GM19397 (cell line): Measurements from ENCODE around the gene ULBP2.
"Not testable (repeated sequence)": the region's sequence is repeated elsewhere in the genome, so short reads cannot be mapped to it uniquely, and the experiment has no call there.

Experiments used
- ATAC-seq: cut with Tn5 transposase; IDR thresholded peaks from one replicate; pipeline ENCODE4 v1.9.1; 2021; ENCODE audit warnings: mild to moderate bottlenecking, moderate library complexity; ENCODE audit not compliant: unreplicated experiment

The ULBP2 gene

GRCh38 chr6:149908480-149908879 lies 33.3 kb upstream of the ULBP2 start:
- ATAC-seq = not testable (repeated sequence)

DNA sequence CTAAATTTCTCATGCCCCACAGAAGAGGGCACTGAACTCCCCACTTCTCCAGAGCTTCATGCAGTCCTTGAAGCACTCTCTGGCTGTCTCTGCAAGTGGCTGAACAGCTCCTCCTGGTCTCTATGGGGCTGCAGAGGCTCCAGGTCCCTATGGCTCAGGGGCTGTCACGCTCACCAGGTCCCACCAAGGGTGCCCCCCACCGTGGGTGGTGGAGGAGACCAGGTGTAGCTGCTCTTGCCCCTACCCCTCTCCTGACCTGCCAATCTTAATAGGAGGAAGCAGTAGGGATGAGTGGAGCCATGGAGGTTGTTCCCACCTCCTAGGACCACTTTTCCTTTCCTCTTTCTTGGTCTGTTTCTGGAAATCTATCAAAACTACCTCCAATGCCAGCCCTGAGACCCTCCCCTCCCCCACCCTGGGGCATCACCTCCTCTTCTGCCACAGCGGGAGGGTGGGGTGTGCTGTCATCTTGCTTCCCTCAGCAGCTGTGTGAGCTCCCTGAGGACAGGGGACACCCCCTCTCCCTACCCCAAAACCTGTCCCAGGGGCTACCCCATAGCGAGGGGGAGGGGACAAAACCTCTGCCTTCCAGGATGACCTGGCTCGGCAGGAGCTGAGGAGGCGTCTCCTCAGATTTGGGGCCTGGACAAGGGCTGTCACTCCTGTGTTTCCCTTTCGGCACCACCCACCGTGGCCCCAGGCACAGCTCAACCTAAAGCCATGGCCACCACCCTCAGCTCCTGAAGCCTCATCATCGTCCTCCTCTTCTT lies 31.9 kb upstream of the ULBP2 start:
- ATAC-seq = no peak

- ATAC-seq = no peak
Observed at GRCh38 chr6:149910721-149911151, 31.1 kb upstream of the ULBP2 start.

DNA sequence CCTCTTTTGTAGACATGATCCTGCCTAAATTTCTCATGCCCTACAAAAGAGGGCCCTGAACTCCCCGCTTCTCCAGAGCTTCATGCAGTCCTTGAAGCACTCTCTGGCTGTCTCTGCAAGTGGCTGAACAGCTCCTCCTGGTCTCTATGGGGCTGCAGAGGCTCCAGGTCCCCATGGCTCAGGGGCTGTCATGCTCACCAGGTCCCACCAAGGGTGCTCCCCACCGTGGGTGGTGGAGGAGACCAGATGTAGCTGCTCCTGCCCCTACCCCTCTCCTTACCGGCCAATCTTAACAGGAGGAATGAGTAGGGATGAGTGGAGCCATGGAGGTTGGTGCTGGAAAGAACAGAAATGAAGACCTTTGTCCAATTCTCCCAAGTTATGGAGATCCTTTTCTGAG lies 29.1 kb upstream of the ULBP2 start:
- not testable (repeated sequence) for ATAC-seq

DNA sequence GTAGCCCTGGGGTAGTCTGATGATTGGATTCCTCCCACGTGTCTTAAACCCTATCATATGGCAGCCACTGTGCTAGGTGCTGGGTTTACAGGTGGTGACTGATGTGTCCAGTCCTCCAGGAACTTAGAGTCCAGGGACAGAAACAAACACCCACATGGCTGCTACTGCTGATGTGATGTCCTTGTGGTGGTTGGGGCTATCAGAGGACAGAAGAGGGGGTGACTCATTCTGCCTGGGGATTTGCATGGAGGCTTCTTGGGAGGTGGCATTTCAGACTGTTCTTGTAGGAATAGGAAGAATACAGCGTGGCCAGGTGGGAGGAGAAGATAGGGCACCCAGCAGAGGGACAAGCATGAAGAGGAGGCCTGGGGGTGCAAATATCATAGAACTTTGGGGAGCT lies 28.7 kb upstream of the ULBP2 start:
- no peak for ATAC-seq

DNA sequence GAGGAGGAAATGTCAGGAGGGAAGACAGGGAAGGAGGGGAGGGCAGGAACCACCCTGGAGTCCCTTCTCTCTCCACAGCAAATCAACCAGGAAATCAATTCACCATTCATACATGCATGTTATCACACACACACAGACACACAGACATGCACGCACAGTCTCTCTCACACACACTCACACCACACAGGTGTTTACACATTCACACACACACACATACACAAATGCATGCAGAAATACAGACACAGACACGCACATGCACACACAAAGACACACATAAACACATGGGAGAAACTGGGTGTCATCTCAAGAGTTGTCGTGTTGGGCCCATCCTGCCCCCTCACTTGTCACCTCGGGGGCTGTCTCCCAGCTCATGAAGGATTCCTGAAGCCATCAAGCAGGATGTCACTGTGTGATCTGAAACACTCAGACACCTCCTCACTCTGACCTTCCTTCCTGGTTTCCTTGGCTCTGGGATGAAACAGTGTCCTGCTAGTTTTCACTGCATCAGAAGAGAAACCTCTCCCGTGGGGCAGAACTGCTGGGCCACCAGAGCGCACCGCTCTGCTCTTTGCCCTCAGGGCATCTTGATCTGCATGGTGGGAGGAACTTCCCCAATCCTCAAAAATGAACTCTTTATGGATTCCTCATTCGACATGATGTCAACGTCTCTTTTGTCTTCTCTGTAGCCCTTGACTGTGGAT lies 28.1 kb upstream of the ULBP2 start:
- no peak for ATAC-seq

GRCh38 chr6:149915970-149916865 lies 25.6 kb upstream of the ULBP2 start:
- no peak for ATAC-seq

DNA sequence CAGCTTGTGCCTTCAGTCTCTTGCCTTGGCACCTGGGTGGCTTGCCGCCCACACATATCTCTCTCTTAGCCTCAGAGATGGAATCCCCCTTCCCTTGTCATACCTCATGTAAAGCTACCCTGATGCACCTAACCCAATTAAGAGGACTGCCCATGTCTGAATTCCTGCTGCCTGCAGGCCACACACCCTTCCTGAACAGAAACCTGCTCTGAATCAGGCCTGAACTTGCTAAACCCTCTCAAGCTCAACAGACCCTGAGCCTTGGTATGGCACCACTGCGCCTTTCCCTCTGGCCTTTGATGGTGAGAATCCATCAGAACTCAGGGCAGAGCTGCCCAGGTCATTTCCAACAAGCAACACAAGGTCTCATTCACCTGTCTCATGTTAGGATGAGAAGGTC lies 24.1 kb upstream of the ULBP2 start:
- ATAC-seq = no peak

DNA sequence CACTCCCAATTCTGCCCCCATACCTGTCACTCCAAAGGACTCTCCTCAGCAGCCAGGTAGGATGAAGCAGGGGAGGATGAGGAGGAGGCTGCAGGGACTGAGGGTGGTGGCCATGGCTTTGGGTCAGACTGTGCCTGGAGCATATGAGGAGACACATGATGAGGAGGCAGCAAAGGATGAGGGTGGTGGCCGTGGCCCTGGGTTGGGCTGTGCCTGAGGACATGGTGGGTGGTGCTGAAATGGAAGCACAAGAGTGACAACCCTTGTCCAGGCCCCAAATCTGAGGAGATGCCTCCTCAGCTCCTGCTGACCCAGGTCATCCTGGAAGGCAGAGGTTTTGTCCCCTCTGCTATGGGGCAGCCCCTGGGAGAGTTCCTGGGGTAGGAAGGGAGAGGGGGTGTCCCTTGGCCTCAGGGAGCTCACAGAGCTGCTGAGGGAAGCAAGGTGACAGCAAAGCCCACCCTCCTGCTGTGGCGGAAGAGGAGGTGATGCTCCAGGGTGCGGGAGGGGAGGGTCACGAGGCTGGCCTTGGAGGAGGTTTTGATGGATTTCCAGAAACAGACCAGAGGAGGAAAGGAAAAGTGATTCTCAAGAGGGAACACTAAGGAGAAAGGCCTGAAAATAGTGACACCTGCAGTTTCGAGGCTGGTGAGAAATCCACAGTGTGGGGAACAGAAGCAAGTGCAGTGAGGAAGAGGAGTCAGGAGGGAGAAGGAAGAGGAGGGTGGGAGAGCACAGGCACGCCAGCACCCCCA lies 23.5 kb upstream of the ULBP2 start:
- ATAC-seq = no peak

GRCh38 chr6:149919126-149919833 lies 22.5 kb upstream of the ULBP2 start:
- ATAC-seq = not testable (repeated sequence)

DNA sequence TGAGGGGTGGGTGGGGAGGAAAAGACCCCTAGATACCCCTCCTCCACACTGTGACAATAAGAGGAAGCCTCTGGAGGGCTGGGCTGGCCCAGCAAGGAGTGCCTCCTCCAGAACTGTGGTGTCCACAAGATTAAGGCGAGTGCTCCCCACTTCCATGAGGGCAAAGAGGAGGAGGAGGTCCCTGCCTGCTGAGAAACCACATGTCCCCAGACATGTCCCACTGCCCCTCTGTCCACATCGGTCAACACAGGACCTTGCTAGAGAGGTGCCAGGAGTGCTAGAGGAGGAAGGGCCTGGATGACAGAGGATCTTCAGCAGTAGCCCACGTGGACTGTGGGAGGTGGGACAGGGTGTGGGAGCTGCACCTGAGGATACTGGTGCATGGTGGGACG lies 22.0 kb upstream of the ULBP2 start:
- no peak for ATAC-seq

- no peak for ATAC-seq
Observed at GRCh38 chr6:149921361-149921760, 20.5 kb upstream of the ULBP2 start.

GRCh38 chr6:149922091-149922490 lies 19.7 kb upstream of the ULBP2 start:
- ATAC-seq = not testable (repeated sequence)

DNA sequence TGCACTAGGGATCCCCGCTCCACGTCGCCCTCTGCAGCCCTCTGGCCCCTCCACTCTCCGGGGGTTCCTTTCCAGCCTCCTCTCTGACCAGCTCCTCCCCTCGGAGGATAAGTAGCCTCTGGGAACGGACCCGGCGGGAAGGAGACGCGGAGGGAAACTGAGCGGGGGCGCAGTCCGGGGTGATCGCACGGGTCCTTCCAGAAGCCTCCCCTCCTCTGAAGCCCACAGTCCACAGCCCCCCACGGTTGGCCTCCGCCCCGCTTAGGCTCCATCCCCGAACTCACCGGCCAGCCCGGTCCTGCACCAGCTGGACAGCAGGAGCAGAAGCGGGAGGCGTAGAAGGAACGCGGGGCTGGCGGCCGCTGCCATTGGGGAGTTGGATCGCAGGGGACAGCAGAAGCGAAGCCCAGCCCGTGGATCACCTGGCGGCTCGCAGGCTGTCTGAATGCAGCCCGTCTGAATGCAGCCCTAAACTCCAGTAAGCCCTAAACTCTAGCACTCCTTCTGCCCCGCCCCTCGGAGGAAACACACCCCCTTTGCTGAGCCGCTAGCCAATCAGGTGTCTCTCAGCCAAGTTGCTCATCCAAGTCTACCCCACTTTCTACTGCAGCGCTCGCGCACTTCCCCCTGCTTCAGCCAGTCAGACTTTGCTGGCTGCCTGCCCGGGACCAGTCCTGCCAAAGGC lies 19.0 kb upstream of the ULBP2 start, which contains the start of gene RAET1G:
TSS of gene RAET1G (minus strand) at position 480 of the 685 bp plus-strand sequence. CDS start at position 369, 111 bp downstream.
- ATAC-seq = no peak

- ATAC-seq = no peak
Observed at GRCh38 chr6:149923327-149923986, 18.4 kb upstream of the ULBP2 start.

DNA sequence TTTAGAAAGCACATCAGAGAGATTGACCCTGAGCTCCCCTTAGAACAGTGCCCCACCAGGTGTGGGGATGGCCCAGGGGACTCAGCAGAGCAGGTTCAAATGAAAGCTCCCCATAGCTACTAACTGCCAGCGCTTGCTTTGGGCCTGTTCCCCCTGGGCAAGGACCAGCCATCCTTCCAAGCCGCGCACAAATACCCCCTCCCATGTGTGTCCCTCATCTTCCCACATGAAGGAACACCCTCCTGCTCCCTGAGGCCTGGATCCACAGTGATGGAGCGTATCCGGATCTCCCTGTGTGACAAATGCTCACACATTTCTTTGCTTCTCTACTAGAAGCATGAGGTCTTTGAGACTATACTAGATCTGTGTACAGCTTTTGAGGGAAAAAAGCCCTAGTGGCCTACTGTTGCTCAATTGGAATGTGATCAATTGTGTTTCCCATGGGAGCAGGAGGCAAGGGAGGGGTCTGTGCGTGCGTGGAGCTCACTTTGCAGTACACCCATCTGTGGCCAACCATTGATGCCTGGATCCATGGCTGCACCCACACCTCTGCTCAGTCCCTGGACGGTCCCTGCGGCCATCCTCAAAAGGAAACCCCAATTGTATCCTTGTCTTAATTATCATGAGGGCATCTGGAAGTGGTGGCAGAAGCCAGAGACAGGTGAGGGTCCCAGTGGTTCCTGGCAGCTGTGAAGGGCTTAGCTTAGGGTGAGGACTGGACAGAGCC lies 17.4 kb upstream of the ULBP2 start:
- no peak for ATAC-seq

GRCh38 chr6:149924933-149925252 lies 16.9 kb upstream of the ULBP2 start:
- ATAC-seq = no peak

- ATAC-seq = no peak
Observed at GRCh38 chr6:149925253-149925973, 16.4 kb upstream of the ULBP2 start.
